Kidney epithelial cell (primary cell): Measurements from ENCODE around the gene CD300A. TPM values are rescaled to one million over a fixed set of nuclear protein-coding genes. Genes with fewer than 3 reads are reported as not detected.

Source experiments
- DNase-seq: peaks from one replicate; pipeline ENCODE4 v3.0.0-alpha.2; 2010; ENCODE audit warnings: low read depth
- H3K27me3 ChIP-seq: 2 replicates; pipeline ENCODE4 v1.6.0; 2011; ENCODE audit warnings: low read length; ENCODE audit not compliant: control insufficient read depth, insufficient read depth
- H3K36me3 ChIP-seq: 2 replicates; pipeline ENCODE4 v1.5.1; 2011; ENCODE audit warnings: low read length; ENCODE audit not compliant: control insufficient read depth, insufficient read depth
- H3K4me3 ChIP-seq: 2 replicates; pipeline ENCODE4 v1.5.1; 2011; ENCODE audit warnings: low read depth, mild to moderate bottlenecking, control low read depth, low read length
- CTCF ChIP-seq: IDR thresholded peaks from 2 replicates; pipeline ENCODE4 v1.5.1; 2011; ENCODE audit warnings: mild to moderate bottlenecking, moderate library complexity, low read length, control low read depth, inconsistent platforms; ENCODE audit not compliant: insufficient read depth, poor library complexity, severe bottlenecking
- total RNA-seq: library from RNA; depleted of rRNA; stranded (reverse); fragments of >200 nt; gene quantifications from 2 replicates; pipeline ENCODE4 v1.2.3, GENCODE V29; 2015

Gene CD300A
- total RNA-seq, 1 donor from 2014 or later: not detected

GRCh38 chr17:74460241-74460640 is 6.2 kb upstream of the CD300A start:
- TF ChIP-seq CTCF: no peak
- DNase-seq: no peak
- H3K27me3 ChIP-seq: peaks cover 17% of the 10 kb centered on the region
- H3K4me3 ChIP-seq: no peak overlapping the region
- H3K36me3 ChIP-seq: no peaks in the 10 kb centered on the region

- H3K4me3 ChIP-seq: no peak overlapping the region
- TF ChIP-seq CTCF: no peak
- no peak for DNase-seq
Observed at GRCh38 chr17:74460996-74461395, 5.4 kb upstream of the CD300A start.

GRCh38 chr17:74461611-74462010 is 4.8 kb upstream of the CD300A start:
- DNase-seq: no peak

More at GRCh38 chr17:74460996-74461395, 5.4 kb upstream of the CD300A start:
- Histone ChIP-seq H3K27me3 (peaks cover 20% of the 10 kb centered on the region), H3K36me3 (no peaks in the 10 kb centered on the region)

GRCh38 chr17:74464730-74465377 is 1.6 kb upstream of the CD300A start:
- Histone ChIP-seq H3K36me3 (no peaks in the 10 kb centered on the region), H3K27me3 (peaks cover 20% of the 10 kb centered on the region), H3K4me3 (no peak overlapping the region)
- no peak for TF ChIP-seq CTCF
- no peak for DNase-seq

More at GRCh38 chr17:74461611-74462010, 4.8 kb upstream of the CD300A start:
- Histone ChIP-seq H3K36me3 (no peaks in the 10 kb centered on the region), H3K27me3 (peaks cover 26% of the 10 kb centered on the region), H3K4me3 (no peak overlapping the region)
- TF ChIP-seq CTCF: no peak

GRCh38 chr17:74465378-74466110 is 890 bp upstream of the CD300A start:
- no peak for TF ChIP-seq CTCF
- H3K4me3 ChIP-seq: no peak overlapping the region
- H3K36me3 ChIP-seq: no peaks in the 10 kb centered on the region
- peaks cover 17% of the 10 kb centered on the region for H3K27me3 ChIP-seq
- DNase-seq: no peak

- no peak for TF ChIP-seq CTCF
- DNase-seq: no peak
- Histone ChIP-seq H3K36me3 (no peaks in the 10 kb centered on the region), H3K4me3 (no peak overlapping the region), H3K27me3 (peaks cover 17% of the 10 kb centered on the region)
Observed at GRCh38 chr17:74466828-74467184, 372 bp downstream of the CD300A start.
